Occipital lobe (tissue), 2 donors: ENCODE data around the gene CD82. TPM values are rescaled to one million over a fixed set of nuclear protein-coding genes. Genes with fewer than 3 reads are reported as not detected.
"Not testable (repeated sequence)": the region's sequence is repeated elsewhere in the genome, so short reads cannot be mapped to it uniquely, and the experiment has no call there.

Experiments used
- DNase-seq: peaks from one replicate; lab custom pipeline; 2025; lab: John Stamatoyannopoulos, UW
- total RNA-seq: library from RNA; depleted of rRNA; stranded (reverse); fragments of >200 nt; gene quantifications from one replicate; pipeline ENCODE4 v1.2.3, GENCODE V29; 2014

The CD82 gene
- total RNA-seq, 1 donor from 2014 or later, result 8.3 TPM

DNA sequence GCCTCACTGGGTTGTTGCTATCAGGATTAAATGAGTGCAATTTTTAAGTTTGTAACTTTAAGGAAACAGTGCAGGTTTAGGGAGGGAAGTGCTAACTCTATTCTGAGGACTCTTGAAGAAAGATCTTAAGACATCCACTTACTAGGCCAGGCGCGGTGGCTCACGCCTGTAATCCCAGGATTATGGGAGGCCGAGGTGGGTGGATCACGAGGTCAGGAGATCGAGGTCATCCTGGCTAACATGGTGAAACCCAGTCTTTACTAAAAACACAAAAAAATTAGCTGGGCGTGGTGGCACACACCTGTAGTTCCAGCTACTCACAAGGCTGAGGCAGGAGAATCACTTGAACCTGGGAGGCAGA, 5.5 kb upstream of the CD82 start:
- not testable (repeated sequence) for DNase-seq

GRCh38 chr11:44561275-44561805, 4.1 kb upstream of the CD82 start:
- DNase-seq, result no peak

GRCh38 chr11:44561964-44562734, 3.3 kb upstream of the CD82 start:
- DNase-seq, result no peak

DNA sequence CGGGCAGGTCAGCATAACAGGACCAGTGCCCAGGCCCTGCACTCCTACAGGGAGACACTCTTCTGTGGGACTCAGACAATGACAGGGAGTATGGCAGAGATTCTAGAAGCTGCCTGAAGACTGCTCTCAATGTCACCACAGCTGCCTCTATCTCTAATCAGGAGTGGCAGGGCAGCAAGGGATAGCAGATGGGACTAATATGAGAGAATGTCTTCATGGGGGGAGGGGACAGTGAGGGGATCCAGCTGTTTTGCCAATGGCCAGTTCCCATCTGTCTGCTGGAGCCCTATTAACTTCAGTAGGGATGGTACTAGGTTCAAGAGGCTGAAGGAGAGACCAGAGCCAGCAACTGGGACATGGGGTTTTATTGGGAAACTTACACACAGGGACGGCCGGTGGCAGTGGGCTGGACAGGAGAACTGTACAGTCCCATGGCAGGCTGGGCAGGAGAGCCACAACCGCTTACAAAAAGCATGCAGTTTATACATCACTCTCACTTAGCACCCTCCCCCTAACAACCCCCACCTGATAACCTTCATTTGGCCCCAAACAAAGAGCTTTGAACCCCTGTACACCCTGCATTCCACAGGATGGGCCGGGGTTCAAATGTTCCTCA, 2.5 kb upstream of the CD82 start:
- DNase-seq, result no peak

GRCh38 chr11:44563711-44564110, 1.8 kb upstream of the CD82 start:
- DNase-seq, result no peak

DNA sequence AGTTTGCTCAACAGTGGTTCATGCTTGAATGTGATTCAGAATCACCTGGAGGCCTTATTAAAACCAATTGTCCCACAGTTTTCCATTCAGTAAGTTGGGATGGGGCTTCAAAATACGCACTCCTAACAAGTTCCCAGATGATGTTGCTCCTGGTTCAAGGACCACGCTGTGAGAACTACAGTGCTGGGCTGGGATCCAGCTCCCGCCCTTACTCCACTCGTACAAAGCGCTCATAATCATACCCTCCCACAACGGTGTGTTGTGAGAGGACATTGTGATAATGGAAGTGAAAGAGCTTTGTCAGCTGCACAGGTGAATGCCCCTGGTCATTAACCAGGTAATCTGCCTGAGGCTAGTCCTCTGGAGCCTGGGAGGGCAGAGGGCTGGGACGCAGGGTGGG, 1.3 kb upstream of the CD82 start:
- no peak for DNase-seq

DNA sequence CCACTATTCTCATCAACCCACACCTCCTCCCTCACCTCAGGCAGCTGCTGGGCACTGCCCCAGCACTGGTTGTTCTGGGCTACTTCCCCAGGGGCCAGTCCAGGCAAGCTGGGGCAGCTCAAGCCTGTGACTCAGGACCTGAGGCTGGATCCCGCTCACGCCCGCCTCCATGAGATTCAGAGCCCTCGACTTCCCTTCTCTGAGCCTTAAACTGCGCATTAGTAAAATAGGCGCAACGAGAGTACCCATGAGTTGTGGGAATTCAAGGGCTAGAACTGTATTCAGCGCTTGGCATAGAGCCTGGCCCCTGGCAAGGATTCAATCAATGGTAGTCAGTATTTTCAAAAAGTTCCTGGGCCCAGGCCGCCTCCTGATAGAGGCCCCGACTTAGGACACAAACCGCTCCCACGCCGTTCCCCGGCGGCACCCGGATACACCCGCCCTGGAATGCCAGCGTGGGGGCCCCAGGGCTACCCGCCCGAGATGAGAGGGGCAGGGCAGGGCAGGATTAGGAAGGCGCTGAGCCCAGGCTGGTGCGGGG, 723 bp upstream of the CD82 start:
- DNase-seq, result peak; percentile 55

GRCh38 chr11:44565953-44566949, 788 bp downstream of the CD82 start:
- no peak for DNase-seq

DNA sequence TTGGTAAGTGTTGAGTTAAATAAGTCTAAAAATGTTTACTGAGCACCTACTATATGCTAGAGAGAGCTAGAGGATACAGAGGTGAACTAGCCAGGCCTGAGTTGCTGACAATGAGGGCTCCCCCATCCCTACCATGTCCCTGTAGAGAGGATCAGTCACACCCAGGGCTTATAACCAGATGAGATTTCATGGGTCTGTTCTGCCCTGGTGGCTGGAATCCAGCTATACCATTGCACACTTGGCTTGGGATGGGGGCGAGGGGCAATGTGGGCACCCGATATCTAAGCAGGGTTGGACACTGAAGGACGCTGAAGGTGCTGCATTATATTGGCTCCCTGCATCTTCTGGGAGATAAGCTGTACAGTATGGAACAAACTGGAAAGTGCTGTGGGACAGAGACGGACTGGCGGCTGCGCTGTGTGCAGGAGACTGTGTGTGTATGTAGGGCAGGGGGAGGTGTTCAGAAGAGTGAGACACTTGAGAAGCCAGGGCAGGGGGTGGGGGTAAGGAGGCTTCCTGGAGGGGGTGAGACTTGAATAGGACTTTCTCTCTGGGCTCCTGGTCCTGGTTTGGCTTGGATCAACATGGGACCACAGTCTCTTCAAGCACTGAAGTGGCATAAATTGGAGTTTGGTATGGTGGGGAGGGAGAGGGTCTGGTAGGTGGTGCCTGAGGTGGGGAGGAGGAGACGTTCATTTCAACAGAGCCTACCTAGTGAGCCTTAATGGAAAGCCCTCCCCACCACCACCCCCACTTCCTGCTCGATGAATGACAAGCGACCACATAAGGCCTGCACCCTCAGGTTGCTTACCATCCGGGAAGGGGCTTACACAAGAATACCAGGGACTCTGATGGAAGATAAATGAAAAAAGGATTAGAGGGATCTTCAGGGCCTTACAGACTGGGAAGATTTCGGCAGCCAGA, 1.8 kb downstream of the CD82 start:
- DNase-seq, result no peak

GRCh38 chr11:44567876-44568256, 2.4 kb downstream of the CD82 start:
- no peak for DNase-seq

GRCh38 chr11:44568331-44568657, 2.8 kb downstream of the CD82 start:
- DNase-seq, result no peak

- DNase-seq, result peak; percentile 41
Measured at GRCh38 chr11:44568658-44569473, 3.4 kb downstream of the CD82 start.

DNA sequence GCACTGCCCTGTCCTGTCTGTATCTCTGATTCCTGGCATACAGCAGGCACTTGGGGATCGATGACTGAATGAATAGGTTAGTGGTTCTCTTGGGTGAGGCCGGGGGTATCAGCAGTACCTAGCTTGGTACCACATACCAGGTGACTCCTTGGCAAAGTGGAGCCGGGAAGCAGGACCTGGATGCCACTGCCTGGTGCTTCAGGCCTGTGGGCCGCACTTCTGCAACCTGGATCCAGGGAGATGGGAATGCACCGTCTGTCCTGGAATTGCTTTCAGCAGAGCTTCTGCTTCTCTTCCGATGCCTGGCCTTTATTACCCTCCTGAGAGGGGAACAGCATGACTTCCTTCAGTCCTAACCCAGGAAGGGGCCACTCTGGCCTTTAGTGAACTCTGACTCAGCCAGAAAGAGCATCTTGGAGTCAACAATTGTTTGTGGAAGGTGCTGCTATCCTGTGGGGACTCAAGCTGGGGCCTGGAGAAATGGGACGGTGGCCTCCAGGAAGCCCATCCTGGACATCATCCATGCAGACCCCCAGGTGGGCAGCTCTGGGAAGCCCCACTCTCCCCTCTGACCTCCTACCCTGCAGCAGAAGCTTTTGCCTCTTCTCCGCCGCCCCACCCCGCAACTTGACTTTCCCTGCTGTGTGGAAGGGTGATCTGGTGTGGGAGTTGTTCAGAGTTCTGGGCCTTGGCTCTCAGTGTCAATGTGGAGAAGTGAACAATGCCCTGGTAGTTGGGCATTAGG, 5.1 kb downstream of the CD82 start:
- DNase-seq, result no peak

GRCh38 chr11:44571871-44572270, 6.4 kb downstream of the CD82 start:
- DNase-seq, result no peak

DNA sequence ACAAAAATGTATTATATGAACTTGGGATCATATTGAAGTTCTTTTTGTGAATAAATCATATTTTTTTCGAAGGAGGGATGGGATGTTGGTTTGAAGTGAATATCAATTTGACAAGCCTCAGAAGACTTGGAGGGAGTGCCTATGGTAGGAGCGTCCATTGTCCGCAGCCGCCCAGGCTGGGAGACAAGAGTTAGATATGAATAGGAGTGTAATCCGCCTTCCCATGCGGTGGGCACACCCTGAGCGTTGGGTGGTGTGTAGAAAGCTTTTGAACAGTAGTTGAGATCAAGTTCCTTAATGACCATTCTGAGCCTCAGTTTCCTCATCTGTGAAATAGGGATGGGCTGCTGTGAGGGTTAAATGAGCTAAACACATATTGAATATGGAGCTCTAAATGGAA, 7.0 kb downstream of the CD82 start:
- no peak for DNase-seq

DNA sequence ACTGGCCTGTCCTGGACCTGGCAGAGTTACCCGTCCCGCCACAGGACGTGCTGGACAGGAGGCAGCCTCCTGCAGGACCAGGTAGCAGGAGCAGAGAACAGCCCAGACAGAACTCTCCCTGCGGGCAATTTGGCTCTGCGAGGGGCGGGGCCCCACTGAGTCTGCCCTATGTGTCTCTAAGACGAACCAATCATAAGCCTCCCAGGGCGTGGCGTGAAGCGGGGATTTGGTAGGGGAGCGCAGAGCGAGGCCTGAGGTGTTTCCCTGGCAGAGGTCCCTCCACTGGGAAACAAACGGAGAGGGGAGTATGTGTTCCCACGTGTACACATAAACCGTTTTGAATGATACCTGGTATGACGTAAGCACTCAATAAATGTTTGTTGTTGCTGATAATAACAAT, 7.4 kb downstream of the CD82 start:
- no peak for DNase-seq

DNA sequence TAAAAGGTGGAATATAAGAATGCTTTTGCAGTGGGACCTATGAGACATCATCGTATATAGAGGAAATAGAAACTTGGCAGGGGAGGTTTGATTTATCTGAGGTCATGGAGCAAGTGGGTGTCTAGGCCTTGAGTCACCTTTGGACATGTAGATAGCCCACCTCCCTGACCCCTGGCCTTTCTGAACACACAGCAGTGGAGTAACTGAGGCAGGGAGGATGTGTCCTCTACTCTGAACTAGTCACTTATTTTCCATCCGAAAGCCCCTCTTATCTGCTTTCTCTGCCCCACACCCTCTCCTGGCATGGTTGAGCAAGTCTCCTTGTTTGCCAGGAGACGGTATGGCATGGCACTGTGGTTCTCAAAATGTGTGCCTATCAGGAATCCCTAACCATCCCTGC, 7.9 kb downstream of the CD82 start:
- DNase-seq, result no peak

GRCh38 chr11:44574610-44575287, 9.3 kb downstream of the CD82 start:
- DNase-seq, result no peak

GRCh38 chr11:44575288-44575672, 9.8 kb downstream of the CD82 start:
- DNase-seq, result no peak
